HCT116 (cell line): ENCODE measurements around the gene PPEF2. TPM values are rescaled to one million over a fixed set of nuclear protein-coding genes. Genes with fewer than 3 reads are reported as not detected.

Experiments used
- ATAC-seq: fragments of 200-7000 bp; cut with Tn5 transposase; 2 replicates; pipeline ENCODE4 v1.9.1; 2020; ENCODE audit warnings: mild to moderate bottlenecking, moderate library complexity
- BruUV-seq: library from RNA; stranded (reverse); fragments of 400-500 nt; replicated peaks from 2 replicates; lab custom pipeline; 2021; lab: Mats Ljungman, UMichigan
- CTCF ChIA-PET: fragments of 300-600 bp; sonication (Branson Sonifier 250); formaldehyde crosslinking; loops from one replicate; lab custom pipeline; 2021; ENCODE audit warnings: antibody characterized with exemption; lab: Charles Lee
- POLR2A ChIA-PET: fragments of 300-600, 350-600 bp; sonication (Branson Sonifier 250); formaldehyde crosslinking; loops from one replicate; lab custom pipeline; 2021; ENCODE audit warnings: antibody characterized with exemption; lab: Charles Lee
- RAD21 ChIA-PET, 2 experiments: fragments of 300-600 bp; sonication (Branson Sonifier 250); formaldehyde crosslinking; loops; one replicate each; lab custom pipeline; 2023; ENCODE audit warnings: low total read pairs in 2 of 2; ENCODE audit not compliant: uncharacterized antibody in 2 of 2, unreplicated experiment in 2 of 2, low non-redundant PET in 1 of 2; lab: Charles Lee
- DNase-seq: peaks from one replicate; pipeline ENCODE4 v3.0.0-alpha.2; 2010; ENCODE audit warnings: low read depth, low spot score
- H2AFZ ChIP-seq: fragments of 200-600 bp; shearing (Covaris generic), sonication (generic); 2 replicates; pipeline ENCODE4 v1.6.1; 2017; ENCODE audit warnings: low read depth, mixed run types, mixed read lengths, antibody characterized with exemption, low read length; ENCODE audit not compliant: poor library complexity, severe bottlenecking
- H3K27ac ChIP-seq: 2 replicates; pipeline ENCODE4 v1.5.1; 2012; ENCODE audit warnings: low read depth, low read length
- H3K27me3 ChIP-seq: fragments of 200-600 bp; sonication (generic); 2 replicates; pipeline ENCODE4 v1.6.1; 2016; ENCODE audit warnings: mixed run types, low read length, mixed read lengths; ENCODE audit not compliant: insufficient read depth
- H3K36me3 ChIP-seq, 2 experiments: fragments of 200-500 bp in 1 of 2; fragments of 200-600 bp in 1 of 2; sonication (Bioruptor generic) in 1 of 2; sonication (generic) in 1 of 2; 2 replicates each; pipeline versions ENCODE4 v1.5.1 to v1.6.1; 2014 to 2016; ENCODE audit warnings: low read length in 2 of 2, inconsistent platforms in 1 of 2, mixed read lengths in 1 of 2, mixed run types in 1 of 2; ENCODE audit not compliant: insufficient read depth in 2 of 2, control insufficient read depth in 1 of 2
- H3K4me1 ChIP-seq, 2 experiments: fragments of 200-600 bp in 1 of 2; sonication (generic) in 1 of 2; 2 replicates each; pipeline versions ENCODE4 v1.5.1 to v1.6.1; 2012 to 2017; ENCODE audit warnings: low read length in 2 of 2, inconsistent platforms in 1 of 2, mild to moderate bottlenecking in 1 of 2, mixed read lengths in 1 of 2, mixed run types in 1 of 2, moderate library complexity in 1 of 2; ENCODE audit not compliant: insufficient read depth in 2 of 2, control insufficient read depth in 1 of 2
- H3K4me2 ChIP-seq: fragments of 200-600 bp; sonication (generic); 2 replicates; pipeline ENCODE4 v1.6.1; 2017; ENCODE audit warnings: mixed run types, low read length, mixed read lengths
- H3K4me3 ChIP-seq, 2 experiments: fragments of 200-600 bp in 1 of 2; sonication (generic) in 1 of 2; replicated peaks in 1 of 2; 2 replicates each; pipeline ENCODE4 v1.5.1; 2011 to 2016; ENCODE audit warnings: low read length in 2 of 2, control low read depth in 1 of 2, low read depth in 1 of 2, mild to moderate bottlenecking in 1 of 2, mixed read lengths in 1 of 2, mixed run types in 1 of 2
- H3K79me2 ChIP-seq: fragments of 200-600 bp; sonication (generic); 2 replicates; pipeline ENCODE4 v1.6.1; 2017; ENCODE audit warnings: mild to moderate bottlenecking, mixed run types, low read length, moderate library complexity, mixed read lengths; ENCODE audit not compliant: insufficient read depth
- H3K9ac ChIP-seq: fragments of 200-600 bp; sonication (generic); 2 replicates; pipeline ENCODE4 v1.6.1; 2016; ENCODE audit warnings: low read length, mixed read lengths
- H3K9me2 ChIP-seq: fragments of 200-600 bp; sonication (generic), shearing (Covaris generic); 2 replicates; pipeline ENCODE4 v1.6.1; 2017; ENCODE audit warnings: mixed run types, mild to moderate bottlenecking, moderate library complexity; ENCODE audit not compliant: insufficient read depth
- H3K9me3 ChIP-seq, 2 experiments: fragments of 200-500 bp in 1 of 2; fragments of 200-600 bp in 1 of 2; sonication (Bioruptor generic) in 1 of 2; sonication (generic) in 1 of 2; 2 replicates each; pipeline ENCODE4 v1.6.1; 2014 to 2017; ENCODE audit warnings: low read length in 2 of 2, mixed read lengths in 2 of 2, inconsistent platforms in 1 of 2, low read depth in 1 of 2, mild to moderate bottlenecking in 1 of 2, mixed run types in 1 of 2, moderate library complexity in 1 of 2; ENCODE audit not compliant: control insufficient read depth in 1 of 2, insufficient read depth in 1 of 2
- H4K20me1 ChIP-seq: fragments of 200-600 bp; sonication (generic), shearing (Covaris generic); 2 replicates; pipeline ENCODE4 v1.6.1; 2017; ENCODE audit warnings: mixed run types, mild to moderate bottlenecking, moderate library complexity; ENCODE audit not compliant: insufficient read depth
- ATF3 ChIP-seq: IDR thresholded peaks from 2 replicates; pipeline ENCODE4 v1.6.1; 2012
- CBX3 ChIP-seq: IDR thresholded peaks from 2 replicates; pipeline ENCODE4 v1.6.1; 2012; ENCODE audit warnings: low read depth
- CEBPB ChIP-seq: IDR thresholded peaks from 2 replicates; pipeline ENCODE4 v1.6.1; 2012; ENCODE audit warnings: low read depth
- EGR1 ChIP-seq: IDR thresholded peaks from 2 replicates; pipeline ENCODE4 v1.6.1; 2012; ENCODE audit warnings: low read depth
- ELF1 ChIP-seq: IDR thresholded peaks from 2 replicates; pipeline ENCODE4 v1.6.1; 2012; ENCODE audit warnings: low read depth, borderline replicate concordance
- EZH2 ChIP-seq: fragments of 200-600 bp; sonication (generic); IDR thresholded peaks from 2 replicates; pipeline ENCODE4 v1.6.1; 2017; ENCODE audit warnings: antibody characterized with exemption, mixed run types
- EZH2phosphoT487 ChIP-seq: fragments of 200-600 bp; IDR thresholded peaks from 2 replicates; pipeline ENCODE4 v1.6.1; 2018; ENCODE audit warnings: antibody characterized with exemption, borderline replicate concordance
- JUND ChIP-seq: IDR thresholded peaks from 2 replicates; pipeline ENCODE4 v1.6.1; 2012
- POLR2A ChIP-seq: IDR thresholded peaks from 2 replicates; pipeline ENCODE4 v1.7.0; 2011; ENCODE audit warnings: borderline replicate concordance; ENCODE audit not compliant: insufficient read depth, insufficient read length; ENCODE audit errors: extremely low read depth
- RAD21 ChIP-seq: IDR thresholded peaks from 2 replicates; pipeline ENCODE4 v1.6.1; 2012; ENCODE audit warnings: low read depth, mild to moderate bottlenecking
- SIN3A ChIP-seq: IDR thresholded peaks from 2 replicates; pipeline ENCODE4 v1.6.1; 2012; ENCODE audit warnings: low read depth
- SP1 ChIP-seq: IDR thresholded peaks from 2 replicates; pipeline ENCODE4 v1.6.1; 2012; ENCODE audit warnings: low read depth
- SRF ChIP-seq: IDR thresholded peaks from 2 replicates; pipeline ENCODE4 v1.6.1; 2012; ENCODE audit warnings: low read depth
- TCF7L2 ChIP-seq: IDR thresholded peaks from 2 replicates; pipeline ENCODE4 v1.7.0; 2011; ENCODE audit warnings: borderline replicate concordance, inconsistent platforms; ENCODE audit not compliant: insufficient read depth, insufficient read length; ENCODE audit errors: extremely low read depth
- YY1 ChIP-seq: IDR thresholded peaks from 2 replicates; pipeline ENCODE4 v1.6.1; 2011; ENCODE audit warnings: low read length, low read depth, moderate library complexity, mild to moderate bottlenecking; ENCODE audit not compliant: insufficient replicate concordance; ENCODE audit errors: extremely low read depth
- ZFX ChIP-seq: fragments of 450-650 bp; IDR thresholded peaks from 2 replicates; pipeline ENCODE4 v1.6.1; 2017
- ZNF274 ChIP-seq: fragments of 200-500 bp; sonication (Bioruptor generic); IDR thresholded peaks from 2 replicates; pipeline ENCODE4 v1.6.1; 2014; ENCODE audit warnings: mild to moderate bottlenecking, low read depth, low read length, inconsistent platforms
- intact Hi-C: fragments of 100-400 bp; cut with micrococcal nuclease; formaldehyde crosslinking; loops from 2 replicates; pipeline ENCODE4 v1.10.0; 2022
- total RNA-seq: library from RNA; stranded (reverse); gene quantifications from one replicate; pipeline ENCODE4 v1.2.1, GENCODE V29; 2021; ENCODE audit not compliant: unreplicated experiment
- TF ChIP-seq, protein P1 (sequence below): IDR thresholded peaks from 2 replicates; pipeline ENCODE4 v1.6.1; 2012; ENCODE audit warnings: low read depth

The PPEF2 gene
- total RNA-seq, 1 experiment from 2014 or later = not detected

DNA sequence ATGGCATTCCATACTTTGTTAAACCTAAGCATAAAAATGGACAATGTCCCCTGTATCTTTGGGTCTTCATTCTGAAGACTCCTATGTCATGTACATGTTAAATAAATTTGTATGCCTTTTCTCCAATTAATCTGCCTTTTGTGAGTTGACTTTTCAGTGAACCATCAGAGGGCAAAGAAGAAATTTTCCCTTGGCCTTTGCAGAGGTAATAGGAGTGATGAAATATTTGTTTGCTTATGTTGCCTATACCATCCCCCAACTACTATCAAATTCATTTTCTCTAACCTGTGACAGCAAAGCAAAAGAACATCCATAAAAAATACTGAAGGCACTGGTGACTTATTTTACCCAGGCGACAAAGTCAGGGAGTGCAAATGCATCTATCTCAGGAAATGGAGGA, 20.3 kb upstream of the PPEF2 start:
- ChIA-PET POLR2A (no interaction called here), RAD21 (no interaction called here), CTCF (no interaction called here)
- Histone ChIP-seq H3K4me2 (no peak overlapping the region), H3K79me2 (no peaks in the 10 kb centered on the region), H4K20me1 (no peaks in the 10 kb centered on the region), H3K27me3 (no peaks in the 10 kb centered on the region), H3K36me3 (peaks cover 0 to 10% of the 10 kb centered on the region in 2 experiments; a peak in 2 of 4 replicates), H3K9me2 (no peaks in the 10 kb centered on the region), H3K4me1 (peaks cover 4 to 11% of the 10 kb centered on the region in 2 experiments; a peak in 2 of 4 replicates), H3K4me3 (no peak overlapping the region), H3K27ac (no peak overlapping the region), H2AFZ (no peak overlapping the region), H3K9me3 (no peaks in the 10 kb centered on the region), H3K9ac (no peak overlapping the region)
- BruUV-seq = no TSS peak
- TF ChIP-seq CEBPB (no peak), ELF1 (no peak), TCF7L2 (no peak), CBX3 (no peak), ZFX (no peak), SIN3A (no peak), SP1 (no peak), POLR2A (no peak), EZH2 (no peak), SRF (no peak), ATF3 (no peak), EGR1 (no peak), YY1 (no peak), RAD21 (no peak), EZH2phosphoT487 (no peak), JUND (no peak), ZNF274 (no peak)
- TF ChIP-seq, protein P1, sequence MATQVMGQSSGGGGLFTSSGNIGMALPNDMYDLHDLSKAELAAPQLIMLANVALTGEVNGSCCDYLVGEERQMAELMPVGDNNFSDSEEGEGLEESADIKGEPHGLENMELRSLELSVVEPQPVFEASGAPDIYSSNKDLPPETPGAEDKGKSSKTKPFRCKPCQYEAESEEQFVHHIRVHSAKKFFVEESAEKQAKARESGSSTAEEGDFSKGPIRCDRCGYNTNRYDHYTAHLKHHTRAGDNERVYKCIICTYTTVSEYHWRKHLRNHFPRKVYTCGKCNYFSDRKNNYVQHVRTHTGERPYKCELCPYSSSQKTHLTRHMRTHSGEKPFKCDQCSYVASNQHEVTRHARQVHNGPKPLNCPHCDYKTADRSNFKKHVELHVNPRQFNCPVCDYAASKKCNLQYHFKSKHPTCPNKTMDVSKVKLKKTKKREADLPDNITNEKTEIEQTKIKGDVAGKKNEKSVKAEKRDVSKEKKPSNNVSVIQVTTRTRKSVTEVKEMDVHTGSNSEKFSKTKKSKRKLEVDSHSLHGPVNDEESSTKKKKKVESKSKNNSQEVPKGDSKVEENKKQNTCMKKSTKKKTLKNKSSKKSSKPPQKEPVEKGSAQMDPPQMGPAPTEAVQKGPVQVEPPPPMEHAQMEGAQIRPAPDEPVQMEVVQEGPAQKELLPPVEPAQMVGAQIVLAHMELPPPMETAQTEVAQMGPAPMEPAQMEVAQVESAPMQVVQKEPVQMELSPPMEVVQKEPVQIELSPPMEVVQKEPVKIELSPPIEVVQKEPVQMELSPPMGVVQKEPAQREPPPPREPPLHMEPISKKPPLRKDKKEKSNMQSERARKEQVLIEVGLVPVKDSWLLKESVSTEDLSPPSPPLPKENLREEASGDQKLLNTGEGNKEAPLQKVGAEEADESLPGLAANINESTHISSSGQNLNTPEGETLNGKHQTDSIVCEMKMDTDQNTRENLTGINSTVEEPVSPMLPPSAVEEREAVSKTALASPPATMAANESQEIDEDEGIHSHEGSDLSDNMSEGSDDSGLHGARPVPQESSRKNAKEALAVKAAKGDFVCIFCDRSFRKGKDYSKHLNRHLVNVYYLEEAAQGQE = no peak
- intact Hi-C loops = no loop called here
- DNase-seq (no peak), ATAC-seq (no peak)
